ENCODE results near the gene DNAI1.

The DNAI1 gene

DNA sequence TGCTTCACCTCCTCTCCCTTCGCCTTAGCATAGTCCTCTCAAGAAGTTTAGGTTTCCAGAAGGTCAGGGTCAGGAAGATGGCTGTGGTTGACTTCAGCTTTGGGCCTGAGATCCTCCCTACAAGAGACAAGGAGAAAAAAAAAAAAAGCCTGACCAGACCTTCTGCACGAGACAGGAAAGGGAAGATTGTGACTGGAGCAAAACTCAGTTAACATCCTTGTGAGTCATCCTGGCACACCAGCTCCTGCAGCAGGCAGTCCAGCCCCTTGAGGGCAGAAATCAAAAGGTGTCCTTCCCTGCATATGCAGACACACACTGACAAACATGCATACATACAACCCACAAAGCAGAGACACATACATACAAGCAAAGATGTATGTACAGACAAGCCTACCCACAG lies 82.2 kb downstream of the DNAI1 start:
- TF ChIP-seq, protein P1, sequence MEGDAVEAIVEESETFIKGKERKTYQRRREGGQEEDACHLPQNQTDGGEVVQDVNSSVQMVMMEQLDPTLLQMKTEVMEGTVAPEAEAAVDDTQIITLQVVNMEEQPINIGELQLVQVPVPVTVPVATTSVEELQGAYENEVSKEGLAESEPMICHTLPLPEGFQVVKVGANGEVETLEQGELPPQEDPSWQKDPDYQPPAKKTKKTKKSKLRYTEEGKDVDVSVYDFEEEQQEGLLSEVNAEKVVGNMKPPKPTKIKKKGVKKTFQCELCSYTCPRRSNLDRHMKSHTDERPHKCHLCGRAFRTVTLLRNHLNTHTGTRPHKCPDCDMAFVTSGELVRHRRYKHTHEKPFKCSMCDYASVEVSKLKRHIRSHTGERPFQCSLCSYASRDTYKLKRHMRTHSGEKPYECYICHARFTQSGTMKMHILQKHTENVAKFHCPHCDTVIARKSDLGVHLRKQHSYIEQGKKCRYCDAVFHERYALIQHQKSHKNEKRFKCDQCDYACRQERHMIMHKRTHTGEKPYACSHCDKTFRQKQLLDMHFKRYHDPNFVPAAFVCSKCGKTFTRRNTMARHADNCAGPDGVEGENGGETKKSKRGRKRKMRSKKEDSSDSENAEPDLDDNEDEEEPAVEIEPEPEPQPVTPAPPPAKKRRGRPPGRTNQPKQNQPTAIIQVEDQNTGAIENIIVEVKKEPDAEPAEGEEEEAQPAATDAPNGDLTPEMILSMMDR (IDR thresholded peaks at IDR 0.05; ENCODE audit: borderline replicate concordance, insufficient read depth, low read depth, low read length): no peak
- no peak overlapping the region for H3K4me3 ChIP-seq (ENCODE audit: low read depth, low read length)

DNA sequence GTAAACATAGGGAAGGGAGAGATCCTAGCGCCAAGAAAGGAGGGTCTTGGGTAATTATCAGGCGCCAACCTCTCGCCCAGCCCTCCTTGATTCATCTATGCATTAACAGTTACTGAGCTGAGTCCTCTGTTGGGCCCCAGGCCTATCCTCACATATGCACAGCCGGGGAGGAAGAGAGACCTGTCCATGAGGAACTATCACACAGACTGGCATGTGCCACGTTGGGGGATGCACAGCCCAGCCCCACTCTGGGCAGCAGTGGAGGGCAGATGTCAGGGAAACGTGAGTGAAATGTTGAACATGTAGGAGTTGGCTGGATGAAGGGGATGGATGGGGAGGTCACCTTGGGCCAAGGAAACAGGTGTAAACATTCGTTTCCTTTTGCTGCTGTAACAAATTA lies 82.9 kb downstream of the DNAI1 start:
- TF ChIP-seq, protein P1 (IDR thresholded peaks at IDR 0.05; ENCODE audit: borderline replicate concordance, insufficient read depth, low read depth, low read length): no peak
- H3K4me3 ChIP-seq (ENCODE audit: low read depth, low read length): no peak overlapping the region

DNA sequence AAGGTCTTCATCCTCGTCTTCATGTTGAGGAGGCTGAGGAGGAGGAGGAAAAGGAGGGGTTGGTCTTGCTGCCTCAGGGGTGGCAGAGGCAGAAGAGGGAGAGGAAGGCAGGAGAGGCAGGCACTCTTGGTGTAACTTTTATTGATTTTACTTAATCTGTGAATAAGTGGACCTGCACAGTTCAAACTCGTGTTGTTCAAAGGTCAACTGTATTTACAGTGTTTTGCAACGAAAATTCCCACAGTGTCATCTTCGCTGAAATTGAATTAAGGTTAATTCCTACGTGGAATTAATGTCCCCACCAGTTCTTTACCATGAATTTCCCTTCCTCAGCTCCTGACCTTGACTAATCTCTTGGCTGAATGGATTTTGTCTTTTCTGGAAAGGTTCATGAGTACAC lies 85.4 kb downstream of the DNAI1 start:
- TF ChIP-seq, protein P1 (IDR thresholded peaks at IDR 0.05; ENCODE audit: borderline replicate concordance, insufficient read depth, low read depth, low read length): no peak
- H3K4me3 ChIP-seq (ENCODE audit: low read depth, low read length): no peak overlapping the region

- TF ChIP-seq, protein P1 (IDR thresholded peaks at IDR 0.05; ENCODE audit: borderline replicate concordance, insufficient read depth, low read depth, low read length): no peak
These were observed 86.9 kb downstream of the DNAI1 start for GRCh38 chr9:34545497-34545896.

DNA sequence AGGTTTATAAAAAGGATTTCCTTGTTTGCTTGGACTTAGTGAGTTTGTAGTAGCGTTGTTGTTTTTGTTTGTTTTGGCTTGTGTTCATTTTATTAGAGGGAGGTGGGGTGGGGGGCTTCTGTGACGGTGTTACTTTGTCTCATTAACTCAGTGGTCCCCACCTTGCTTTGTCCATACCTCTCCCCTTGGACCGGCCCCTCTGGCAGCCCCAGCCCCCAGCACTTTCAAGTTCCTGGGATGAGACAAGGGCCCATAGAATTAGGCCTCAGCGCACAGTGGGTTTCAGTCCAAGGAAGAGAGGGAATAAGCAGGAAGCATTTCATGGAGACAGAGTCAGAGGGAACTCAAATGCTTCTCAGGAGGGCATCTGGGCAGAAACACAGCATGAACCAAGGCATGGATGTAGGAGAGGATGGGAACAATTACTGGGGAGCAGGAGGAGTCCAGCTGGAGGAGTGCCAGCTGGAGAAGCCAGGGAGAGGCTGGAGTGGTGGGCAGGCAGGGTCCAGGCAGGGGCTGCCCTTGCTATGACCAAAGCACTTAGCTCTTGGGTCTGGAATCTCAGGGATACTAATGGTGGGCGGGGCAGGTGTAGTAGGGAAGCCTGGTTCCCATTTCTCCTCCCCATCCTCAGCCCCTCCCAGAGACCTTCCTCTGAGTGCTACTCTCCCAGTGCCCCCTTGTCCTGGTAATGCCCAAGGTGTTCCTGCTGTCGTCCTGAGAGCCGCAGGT lies 87.7 kb downstream of the DNAI1 start:
- H3K4me3 ChIP-seq (ENCODE audit: low read depth, low read length): no peak overlapping the region
- TF ChIP-seq, protein P1 (IDR thresholded peaks at IDR 0.05; ENCODE audit: borderline replicate concordance, insufficient read depth, low read depth, low read length): no peak

More at GRCh38 chr9:34545497-34545896, 86.9 kb downstream of the DNAI1 start:
- no peak overlapping the region for H3K4me3 ChIP-seq (ENCODE audit: low read depth, low read length)

DNA sequence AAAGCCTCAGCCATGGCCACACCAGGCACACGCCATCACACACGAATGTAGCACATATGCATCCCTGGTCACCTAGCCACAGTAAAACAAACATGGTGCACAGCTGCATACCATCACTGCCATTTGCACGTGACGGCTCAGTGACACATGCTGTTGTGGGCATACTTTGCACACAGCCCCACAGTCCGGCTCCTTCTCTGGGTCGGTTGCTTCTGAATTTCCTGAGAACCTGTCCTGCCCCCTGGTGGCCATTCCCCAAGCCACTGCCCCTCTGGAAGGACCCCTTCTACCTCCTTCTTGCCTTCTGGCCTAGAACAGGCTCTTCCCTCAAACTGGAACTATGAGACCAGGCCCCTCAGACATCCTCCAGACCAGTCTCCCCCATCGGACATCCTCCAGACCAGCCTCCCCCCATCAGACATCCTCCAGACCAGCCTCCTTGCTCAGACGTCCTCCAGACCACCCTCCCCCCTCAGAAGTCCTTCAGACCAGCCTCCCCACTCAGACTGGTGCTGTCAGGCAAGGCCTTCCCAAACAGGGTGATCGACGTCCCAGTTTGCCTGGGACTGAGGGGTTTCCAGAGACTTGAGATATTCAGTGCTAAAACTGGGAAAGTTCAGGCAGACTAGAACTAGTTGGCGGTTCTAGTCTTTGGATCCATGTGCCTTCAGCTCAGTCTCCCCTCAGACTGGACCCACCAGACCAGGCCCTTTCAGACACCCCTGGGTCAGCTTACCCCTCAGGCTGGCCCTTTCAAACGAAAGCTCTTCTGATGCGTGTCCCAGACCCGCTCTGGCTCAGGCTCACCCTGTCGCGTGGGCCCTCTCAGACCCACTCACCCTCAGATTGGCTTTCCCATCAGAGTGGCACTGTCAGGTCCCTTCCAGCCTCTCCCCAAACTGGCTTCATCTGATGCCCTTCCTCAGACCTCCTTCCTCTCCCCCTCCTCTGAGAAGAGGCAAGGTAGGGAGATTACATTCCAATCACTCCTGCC lies 88.5 kb downstream of the DNAI1 start:
- H3K4me3 ChIP-seq (ENCODE audit: low read depth, low read length): no peak overlapping the region
- TF ChIP-seq, protein P1 (IDR thresholded peaks at IDR 0.05; ENCODE audit: borderline replicate concordance, insufficient read depth, low read depth, low read length): peak; percentile 79

All from GM12875 (cell line).